ENCODE measurements around the gene RNF19B.
"Not testable (repeated sequence)": the region's sequence is repeated elsewhere in the genome, so short reads cannot be mapped to it uniquely, and the experiment has no call there.

RNF19B gene

DNA sequence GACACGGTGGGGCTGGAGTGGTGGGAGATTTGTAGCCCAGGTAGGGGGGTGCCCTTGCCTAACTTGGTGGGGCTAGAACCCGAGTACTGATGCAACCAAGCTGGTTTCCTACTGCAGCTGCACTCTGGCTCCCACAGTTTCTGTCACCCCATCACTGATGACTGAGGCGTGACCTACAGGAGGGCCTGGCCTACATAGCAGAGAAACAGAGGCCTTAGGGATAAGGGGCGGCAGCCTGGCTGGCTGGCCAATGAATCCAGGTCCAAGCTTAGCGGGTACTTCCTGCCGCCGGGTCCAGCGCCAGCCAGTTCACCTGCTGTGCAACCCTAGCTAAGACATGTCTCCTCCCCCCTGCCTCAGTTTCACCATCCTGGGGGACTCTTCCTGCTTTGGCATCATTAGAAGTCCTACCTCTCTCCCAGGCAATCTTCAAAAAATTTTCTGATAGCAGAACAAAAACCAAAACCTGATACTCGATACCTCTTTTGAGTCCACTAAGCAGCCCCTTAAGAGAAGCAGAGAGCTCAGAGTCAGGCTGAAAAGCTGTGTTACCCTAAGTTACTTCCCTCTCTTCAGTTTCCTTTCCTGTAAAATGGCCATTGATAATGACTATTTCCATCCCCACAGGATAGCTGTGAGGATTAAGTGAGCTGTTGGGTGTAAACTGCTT lies 27.3 kb upstream of the RNF19B start:
- DNase-seq, result no peak

DNA sequence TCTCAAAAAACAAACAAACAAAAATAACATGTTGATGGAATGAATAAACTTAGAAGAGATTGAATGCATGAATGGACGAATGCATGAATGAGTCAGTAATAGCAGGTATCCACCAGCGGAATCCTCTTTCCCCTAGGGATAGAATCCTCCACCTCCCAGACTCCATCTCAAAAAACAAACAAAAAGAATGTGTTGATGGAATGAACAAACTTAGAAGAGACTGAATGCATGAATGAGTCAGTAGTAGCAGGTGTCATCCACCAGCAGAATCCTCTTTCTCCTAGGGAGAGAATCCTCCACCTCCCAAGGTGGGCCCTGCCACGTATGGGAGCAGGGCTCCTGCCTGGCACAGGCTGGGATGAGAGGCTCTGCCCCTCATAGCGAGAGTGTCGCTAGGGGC lies 26.8 kb upstream of the RNF19B start:
- DNase-seq, result no peak

GRCh38 chr1:32990887-32991286 lies 26.3 kb upstream of the RNF19B start:
- no peak for DNase-seq

DNA sequence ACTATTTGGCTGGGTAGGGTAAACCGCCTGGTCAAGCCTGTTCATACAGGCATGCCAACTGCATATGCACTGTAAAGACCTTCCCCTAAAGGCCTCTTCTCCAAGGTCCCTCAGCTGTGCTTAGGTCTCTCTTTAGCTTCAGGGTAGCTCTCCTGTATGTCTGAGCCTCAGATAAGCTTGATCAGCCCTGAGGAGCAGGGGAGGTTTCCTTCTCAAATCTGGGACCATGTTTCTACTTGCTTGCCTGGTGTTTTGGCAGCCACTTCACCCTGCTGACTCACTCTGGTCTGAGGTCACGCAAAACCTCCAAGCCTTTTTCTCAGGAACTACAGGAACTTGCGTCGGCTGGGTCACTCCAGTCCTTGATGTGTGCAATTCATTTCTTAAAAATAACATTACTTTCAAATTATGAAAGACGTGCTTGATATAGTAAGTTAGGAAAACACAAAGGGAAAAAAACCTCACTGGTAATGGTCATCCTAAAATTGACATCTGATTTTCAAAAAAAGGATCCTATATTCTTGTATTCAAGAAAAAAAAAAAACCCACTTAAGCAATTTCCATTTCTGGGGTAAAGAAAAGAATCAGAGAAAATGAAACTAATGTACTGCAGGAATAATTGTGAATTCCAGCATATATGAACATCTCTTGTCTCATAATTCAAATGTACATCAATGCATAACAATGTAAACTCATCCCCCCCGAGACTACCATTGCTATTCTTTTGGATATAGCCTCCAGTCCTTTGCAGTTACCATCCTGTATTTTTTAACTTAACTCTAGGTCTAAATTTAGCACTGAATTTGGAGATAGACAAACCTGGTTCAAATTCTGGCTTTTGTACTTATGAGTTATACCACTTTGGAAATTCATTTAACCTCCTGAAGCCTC lies 24.8 kb upstream of the RNF19B start:
- DNase-seq, result peak; percentile 61 to 77

- no peak for DNase-seq
Measured at GRCh38 chr1:32988665-32989064, 24.1 kb upstream of the RNF19B start.

DNA sequence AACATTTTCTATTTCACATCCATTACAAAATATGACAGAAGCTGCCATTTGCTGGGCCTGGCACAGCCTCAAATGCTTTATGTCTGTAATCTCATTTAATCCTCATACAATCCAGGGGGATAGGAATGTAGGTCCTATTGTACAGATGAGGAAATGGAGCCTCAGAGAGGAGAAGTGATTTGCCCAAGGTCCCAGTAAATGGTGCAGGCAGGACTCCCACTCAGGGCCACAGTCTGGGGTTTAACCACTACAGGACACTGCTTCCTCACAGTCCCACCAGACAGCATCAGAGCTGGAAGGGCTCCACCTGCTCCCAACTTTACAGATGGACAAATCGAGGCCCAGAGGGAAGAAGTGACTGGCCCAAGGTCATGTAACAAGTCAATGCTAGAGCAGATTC lies 20.6 kb upstream of the RNF19B start:
- no peak for DNase-seq

DNA sequence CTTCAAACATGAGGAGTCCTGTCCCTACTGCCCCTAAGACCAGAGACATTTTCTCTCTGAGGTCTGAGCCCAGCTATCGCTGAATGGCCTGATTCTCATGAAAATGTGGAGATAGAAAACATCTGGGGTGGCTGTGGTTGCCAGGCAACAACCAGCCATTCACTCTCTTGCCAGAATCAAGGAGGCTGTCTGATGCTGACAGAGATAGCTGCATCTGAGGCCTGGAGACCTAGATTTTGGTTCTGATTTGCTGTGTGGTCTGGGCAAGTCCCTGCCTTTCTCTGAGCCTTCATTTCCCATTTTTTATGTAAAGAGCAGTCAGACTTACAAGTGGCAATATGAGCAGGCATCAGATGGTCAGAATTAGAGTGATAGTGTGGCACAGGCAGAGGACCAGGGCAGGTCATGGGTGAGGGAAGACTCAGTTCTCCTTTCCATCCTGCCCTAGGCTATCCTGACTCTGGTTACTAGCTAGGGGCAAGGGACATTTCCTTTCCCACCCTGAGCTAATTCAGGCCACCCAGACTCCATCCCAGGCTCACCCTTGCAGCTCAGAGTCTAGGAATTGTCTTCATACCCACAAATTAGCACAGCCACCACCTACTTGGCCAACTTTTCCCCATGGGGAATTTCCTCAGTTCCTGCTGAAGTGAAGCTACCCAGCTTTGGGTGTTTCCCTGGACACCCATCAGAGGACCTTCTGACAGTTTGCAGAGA lies 20.0 kb upstream of the RNF19B start:
- peak in 1 of 2 experiments; percentile 42 for DNase-seq

DNA sequence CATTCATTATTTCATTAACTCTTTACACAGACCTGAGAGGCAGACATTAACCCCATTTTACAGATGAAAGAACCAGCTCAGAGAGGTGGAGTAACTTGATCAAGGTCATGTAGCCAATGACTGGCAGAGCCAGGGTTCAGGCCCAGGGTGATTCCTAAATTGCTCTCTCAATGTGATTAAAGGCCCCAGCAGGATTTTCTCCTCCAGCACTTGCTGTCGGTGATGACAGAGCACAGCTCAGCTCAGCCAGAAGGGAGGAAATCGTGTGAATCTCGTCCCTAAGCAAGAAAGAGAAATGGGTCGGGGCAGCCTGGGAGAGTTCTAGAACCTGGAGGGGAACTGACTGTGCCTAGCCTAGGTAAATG lies 19.5 kb upstream of the RNF19B start:
- no peak for DNase-seq

GRCh38 chr1:32983020-32983419 lies 18.4 kb upstream of the RNF19B start:
- DNase-seq, result no peak

DNA sequence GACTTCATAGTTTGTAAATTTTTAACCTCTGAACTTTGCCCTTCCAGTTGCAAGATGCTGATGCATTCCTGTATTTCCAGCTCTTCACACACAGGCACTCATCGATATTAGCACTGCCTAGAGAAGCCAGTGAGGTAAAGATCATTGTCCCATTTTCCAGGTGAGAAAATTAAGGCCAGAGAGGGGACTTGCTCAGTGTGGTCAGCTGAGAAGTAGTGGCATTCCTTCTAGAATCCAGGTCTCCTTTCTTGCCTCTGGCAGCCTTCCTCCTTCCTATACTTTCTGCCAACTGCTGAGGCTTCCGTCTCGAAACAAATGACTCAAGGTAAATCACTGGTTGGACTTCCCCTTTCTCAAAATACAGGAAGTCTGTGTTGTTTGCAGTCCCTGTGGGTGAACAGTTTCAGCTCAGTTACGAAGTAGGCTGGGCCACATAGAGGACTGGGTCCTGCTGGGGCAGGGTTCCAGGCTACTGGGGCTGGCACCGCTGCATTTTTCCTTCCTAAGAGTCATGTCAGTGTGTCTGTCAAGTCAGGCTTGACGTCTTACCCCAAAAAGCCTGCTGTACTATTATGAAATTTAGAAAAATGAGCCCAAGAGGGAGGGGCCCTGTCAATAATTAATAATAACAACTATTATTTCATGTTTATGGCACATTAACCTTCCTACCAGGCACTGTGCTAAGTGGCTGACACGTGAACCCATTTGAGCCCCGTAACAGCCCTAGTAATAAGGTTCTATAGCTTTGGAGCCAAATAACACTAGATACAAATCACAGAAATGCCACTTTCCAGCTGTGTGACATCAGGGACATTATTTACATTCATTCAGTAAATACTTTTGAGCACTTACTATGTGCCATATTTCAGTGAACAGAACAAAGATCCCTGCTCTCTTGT lies 16.6 kb upstream of the RNF19B start:
- peak; percentile 69 to 77 for DNase-seq

GRCh38 chr1:32980080-32980479 lies 15.5 kb upstream of the RNF19B start:
- DNase-seq, result no peak

DNA sequence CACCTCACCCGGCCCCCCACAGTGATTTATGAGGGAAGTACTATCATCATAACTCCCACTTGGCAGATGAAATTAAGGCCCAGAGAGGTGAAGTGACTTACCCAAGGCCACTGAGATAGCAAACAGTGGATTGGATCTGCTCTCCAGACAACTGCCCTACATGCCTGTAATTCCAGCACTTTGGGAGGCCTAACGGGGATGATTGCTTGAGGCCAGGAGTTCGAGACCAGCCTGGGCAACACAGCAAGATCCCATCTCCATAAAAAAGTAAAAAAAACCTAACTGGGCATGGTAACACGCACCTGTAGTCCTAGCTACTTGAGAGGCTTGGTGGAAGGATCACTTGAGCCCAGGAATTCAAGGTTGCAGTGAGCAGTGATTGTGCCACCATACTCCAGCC lies 14.2 kb upstream of the RNF19B start:
- DNase-seq, result no peak

GRCh38 chr1:32977546-32978087 lies 13.0 kb upstream of the RNF19B start:
- no peak for DNase-seq

- not testable (repeated sequence) for DNase-seq
Measured at GRCh38 chr1:32975055-32975454, 10.4 kb upstream of the RNF19B start.

GRCh38 chr1:32973458-32973857 lies 8.8 kb upstream of the RNF19B start:
- not testable (repeated sequence) for DNase-seq

- DNase-seq, result no peak
Measured at GRCh38 chr1:32972814-32973428, 8.3 kb upstream of the RNF19B start.

DNA sequence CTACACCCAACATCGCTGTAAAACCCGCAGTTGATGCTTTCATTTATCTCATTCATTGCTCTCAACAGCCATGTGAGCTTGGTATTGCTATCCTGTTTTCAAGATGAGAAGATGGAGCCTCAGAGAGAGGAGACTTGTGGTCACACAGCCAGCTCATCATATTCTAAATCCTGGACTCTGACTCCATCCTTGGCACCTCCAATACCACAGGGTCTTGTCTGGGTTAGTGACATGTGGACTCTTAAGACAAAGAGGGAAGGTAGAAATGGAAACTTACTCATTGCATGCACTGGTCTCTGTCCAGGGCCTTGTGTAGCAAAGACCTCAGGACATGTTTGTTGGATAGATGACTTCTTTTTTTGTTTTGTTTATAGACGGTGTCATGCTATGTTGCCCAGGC lies 7.0 kb upstream of the RNF19B start:
- no peak for DNase-seq

DNA sequence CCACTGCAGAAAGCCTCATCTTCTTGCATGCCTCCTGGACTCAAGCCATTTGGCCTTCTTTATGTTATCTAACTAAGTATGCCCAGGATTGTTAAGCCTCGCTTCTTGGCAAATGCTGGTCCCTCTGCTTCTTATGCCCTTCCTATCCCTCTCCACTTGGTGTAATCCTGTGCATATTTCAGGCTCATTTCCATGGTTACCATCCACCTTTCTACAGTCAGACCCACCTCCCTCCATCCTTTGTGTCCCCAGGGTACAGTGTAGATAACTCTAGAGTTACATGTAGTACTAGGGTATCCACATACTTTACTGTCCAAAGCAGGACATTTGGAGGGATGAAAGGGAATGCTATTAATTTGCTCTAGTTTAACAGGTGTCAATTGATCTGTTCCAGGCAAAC lies 6.5 kb upstream of the RNF19B start:
- DNase-seq, result no peak

- no peak for DNase-seq
Measured at GRCh38 chr1:32969566-32969965, 5.0 kb upstream of the RNF19B start.

GRCh38 chr1:32967888-32968568 lies 3.4 kb upstream of the RNF19B start:
- no peak for DNase-seq

DNA sequence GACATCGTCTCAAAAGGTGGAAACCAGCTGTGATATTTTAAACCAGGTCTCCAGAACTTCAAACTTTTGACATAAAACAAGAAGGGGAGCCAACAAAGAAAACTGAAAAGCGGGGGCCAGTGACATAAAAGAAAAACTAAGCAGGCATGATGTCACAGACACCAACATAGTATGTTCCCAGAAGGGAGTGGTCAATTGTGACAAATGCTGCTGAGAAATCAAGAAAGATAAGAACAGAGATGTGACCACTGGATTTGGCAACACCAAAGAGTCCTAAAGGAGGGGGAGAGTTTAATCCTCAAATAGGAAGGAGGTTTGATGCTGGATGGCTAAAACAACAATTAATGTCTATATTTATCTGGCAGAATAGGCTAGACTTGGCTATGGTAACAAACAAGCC lies 2.3 kb upstream of the RNF19B start:
- DNase-seq, result no peak
